Ectodermal cell (in vitro differentiated cells): ENCODE results near the gene LPCAT3.

Experiments used
- H3K27ac ChIP-seq: 2 replicates; pipeline ENCODE4 v1.7.0; 2013; ENCODE audit warnings: mild to moderate bottlenecking, low read depth, low read length; ENCODE audit not compliant: insufficient read depth, poor library complexity, severe bottlenecking
- H3K27me3 ChIP-seq: 2 replicates; pipeline ENCODE4 v1.7.0; 2013; ENCODE audit warnings: mild to moderate bottlenecking, low read length; ENCODE audit not compliant: insufficient read depth, control insufficient read depth, poor library complexity, severe bottlenecking
- H3K36me3 ChIP-seq: one replicate; pipeline ENCODE4 v1.7.0; 2013; ENCODE audit warnings: low read length; ENCODE audit not compliant: control insufficient read depth, insufficient read depth
- H3K4me1 ChIP-seq: one replicate; pipeline ENCODE4 v1.7.0; 2013; ENCODE audit warnings: low read length; ENCODE audit not compliant: control insufficient read depth, insufficient read depth
- H3K4me3 ChIP-seq: 2 replicates; pipeline ENCODE4 v1.7.0; 2013; ENCODE audit warnings: low read depth, low read length, control low read depth; ENCODE audit not compliant: insufficient read depth
- H3K9me3 ChIP-seq: 2 replicates; pipeline ENCODE4 v1.7.0; 2013; ENCODE audit warnings: mild to moderate bottlenecking, low read length, moderate library complexity; ENCODE audit not compliant: control insufficient read depth
- WGBS, 2 experiments: methylation state at CpG; one replicate each; pipeline ENCODE4 v1.1.7; 2013; ENCODE audit warnings: missing lambda C conversion rate in 2 of 2; 5-methylcytosine and 5-hydroxymethylcytosine counted together

Gene LPCAT3

DNA sequence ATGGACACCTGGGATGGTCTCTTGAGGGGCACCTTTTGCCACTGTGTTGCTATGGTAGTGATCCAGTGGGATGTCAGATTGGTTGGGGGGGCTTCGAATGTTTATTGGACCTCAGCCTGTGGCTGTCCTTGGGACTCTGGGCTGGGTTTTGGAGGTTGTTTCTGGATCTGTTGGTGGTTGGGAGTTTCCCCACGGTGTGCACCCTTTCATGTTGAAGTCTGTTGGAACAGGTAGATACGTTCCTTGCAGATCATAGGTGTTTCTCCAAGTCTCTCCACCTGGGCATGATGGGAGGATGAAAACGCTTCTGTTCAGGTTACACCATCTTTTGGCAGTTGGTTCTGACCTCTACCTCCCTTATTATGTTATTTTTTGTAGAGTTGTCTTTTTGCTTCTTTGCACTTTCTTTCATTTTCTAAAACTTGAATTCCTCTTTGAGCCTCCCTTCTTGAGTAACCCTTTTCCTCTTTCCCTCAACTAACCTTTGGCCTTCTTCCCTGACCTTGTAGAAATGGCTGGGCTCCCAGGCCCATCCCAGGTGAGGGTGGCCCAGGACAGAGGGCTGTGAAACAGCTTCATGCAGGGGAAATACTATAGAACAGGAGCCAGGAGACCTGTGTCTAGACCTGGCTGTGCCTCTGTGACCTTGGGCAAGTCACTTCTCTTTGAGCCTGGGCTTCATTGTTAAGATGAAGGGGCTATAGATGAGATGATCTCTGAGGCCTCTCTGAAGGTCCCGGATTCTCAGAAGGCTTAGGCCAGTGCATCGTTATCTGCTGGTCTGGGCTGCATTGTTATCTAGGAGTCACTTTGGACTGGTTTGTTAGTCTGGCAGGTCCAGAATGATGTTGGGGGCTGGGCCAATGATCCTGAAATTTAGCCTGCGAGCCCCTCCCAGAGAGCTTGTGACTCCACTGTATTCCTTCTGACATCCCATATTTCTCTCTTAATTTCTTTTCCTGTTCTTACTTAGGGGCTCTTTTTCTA is 88.5 kb downstream of the LPCAT3 start:
- Histone ChIP-seq H3K9me3 (no peaks in the 10 kb centered on the region), H3K4me3 (peak overlapping the region; percentile 84), H3K27ac (no peak overlapping the region), H3K27me3 (no peaks in the 10 kb centered on the region), H3K4me1 (peaks cover 28% of the 10 kb centered on the region), H3K36me3 (peaks cover 15% of the 10 kb centered on the region)
- 80 to 84% methylated on average over 7 of the region's 7 CpGs for WGBS, 2 experiments

DNA sequence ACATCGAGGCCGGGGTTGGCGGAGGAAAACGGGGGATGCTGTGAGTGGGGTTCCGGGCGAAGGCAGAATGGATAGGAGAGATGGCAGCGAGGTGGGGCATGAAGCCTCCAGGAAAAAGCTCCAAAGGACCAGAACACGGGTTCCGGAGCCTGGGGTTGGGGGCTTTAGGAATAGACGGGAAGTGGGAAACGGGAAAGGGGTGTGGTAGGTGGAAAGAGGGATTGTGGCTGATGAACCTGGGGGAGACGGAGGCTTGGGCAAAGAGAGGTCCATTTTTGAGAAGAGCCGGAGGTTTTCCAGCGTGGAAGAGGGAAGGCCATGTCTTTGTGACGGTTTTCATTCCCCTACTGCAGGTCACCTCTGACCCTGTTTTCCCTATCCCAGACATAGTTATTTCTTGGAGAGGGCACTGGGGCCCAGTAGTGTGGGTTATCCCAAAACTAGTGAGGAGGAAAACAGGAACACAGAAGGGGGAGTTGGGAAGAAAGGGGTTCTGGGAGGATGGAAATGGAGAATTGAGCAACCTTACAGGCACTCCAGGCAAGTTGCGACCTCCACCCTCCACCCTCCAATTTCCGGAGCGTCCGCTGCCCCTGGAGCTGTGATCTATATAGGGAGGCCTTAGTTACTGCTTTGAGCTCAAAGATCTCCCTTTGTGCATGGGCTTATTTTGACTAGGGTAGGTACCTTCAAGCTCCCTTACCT is 89.4 kb downstream of the LPCAT3 start:
- Histone ChIP-seq H3K4me3 (peak overlapping the region; percentile 84), H3K9me3 (no peaks in the 10 kb centered on the region), H3K36me3 (peaks cover 7% of the 10 kb centered on the region), H3K27me3 (no peaks in the 10 kb centered on the region), H3K4me1 (peaks cover 36% of the 10 kb centered on the region), H3K27ac (peak overlapping the region; percentile 12)
- 3 to 4% methylated on average over 19 of the region's 19 CpGs for WGBS, 2 experiments

DNA sequence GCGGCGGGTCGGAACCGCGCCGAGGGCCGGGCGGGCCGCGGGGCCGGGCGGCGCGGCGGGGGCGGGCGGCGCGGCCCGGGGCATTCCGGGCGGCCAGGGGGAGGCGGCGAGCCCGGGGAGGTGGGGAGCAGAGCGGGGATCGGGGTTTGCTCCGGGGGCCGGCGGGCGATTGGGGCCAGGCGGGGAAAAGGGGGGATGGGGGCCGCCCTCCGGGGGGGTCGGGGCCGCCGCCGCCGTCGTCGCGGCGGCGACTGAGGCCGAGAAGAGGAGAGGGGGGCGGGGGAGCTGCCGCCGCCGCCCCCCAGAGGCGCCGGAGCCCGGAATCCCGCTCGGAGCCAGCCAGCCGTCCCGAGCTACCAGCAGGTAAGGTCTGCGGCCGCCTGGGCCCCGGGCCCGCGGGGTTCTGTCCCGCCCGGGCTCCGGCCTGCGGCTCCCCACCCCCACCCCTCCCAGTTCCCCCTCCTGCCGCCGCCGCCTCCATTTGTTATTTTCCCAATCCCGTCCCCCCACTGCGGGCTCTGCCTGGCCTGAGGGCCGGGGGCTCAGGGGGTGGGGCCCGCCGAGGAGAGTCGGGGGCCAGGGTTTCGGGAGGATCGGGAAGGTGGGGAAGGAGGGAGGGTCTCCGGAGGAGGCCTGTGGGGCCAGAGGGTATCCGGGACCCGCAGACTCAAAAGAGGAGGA is 90.1 kb downstream of the LPCAT3 start:
- H3K27ac ChIP-seq: peak overlapping the region; percentile 12
- H3K4me1 ChIP-seq: peaks cover 36% of the 10 kb centered on the region
- H3K36me3 ChIP-seq: peaks cover under 1% of the 10 kb centered on the region
- 0% methylated on average over 76 of the region's 79 CpGs for WGBS, 2 experiments
- peak overlapping the region; percentile 84 for H3K4me3 ChIP-seq
- H3K9me3 ChIP-seq: no peaks in the 10 kb centered on the region
- no peaks in the 10 kb centered on the region for H3K27me3 ChIP-seq

DNA sequence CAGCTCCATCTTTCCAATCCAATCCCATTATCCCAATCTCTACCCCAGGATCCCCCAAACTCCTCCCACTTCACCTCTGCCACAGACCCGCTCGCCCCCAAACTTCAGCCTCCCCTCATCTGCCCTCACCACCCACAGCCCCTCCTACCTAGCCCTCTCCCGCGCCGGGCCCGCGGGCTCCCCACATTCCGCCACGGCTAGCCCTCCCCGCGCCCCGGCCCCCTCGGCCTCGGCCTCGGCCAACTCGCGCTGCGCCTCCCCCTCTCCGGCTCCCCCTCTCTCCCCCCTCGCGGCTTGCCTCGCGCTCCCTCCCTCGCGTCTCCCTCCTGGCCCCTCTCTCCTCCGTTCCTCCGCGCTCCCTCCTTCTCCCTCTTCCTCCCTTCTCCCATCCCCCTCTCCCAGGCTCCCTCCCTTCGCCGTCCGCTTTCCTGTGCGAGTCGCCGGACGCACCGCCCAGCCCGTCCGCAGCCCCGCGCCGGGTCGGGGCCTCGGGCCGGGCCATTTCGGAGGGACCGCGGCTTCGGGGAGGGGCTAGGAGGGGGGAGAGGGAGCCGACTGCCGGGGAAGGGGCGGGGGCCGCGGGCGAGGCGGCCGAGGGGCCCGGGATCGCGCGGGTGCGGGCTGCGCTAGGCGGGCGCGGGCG is 90.8 kb downstream of the LPCAT3 start, which contains the start of gene ATN1:
TSS of gene ATN1 (plus strand) at position 581 of the 643 bp plus-strand sequence. CDS start 6,043 bp downstream, outside the sequence.
- 0% methylated on average over 66 of the region's 66 CpGs for WGBS, 2 experiments
- H3K9me3 ChIP-seq: no peaks in the 10 kb centered on the region

More for the DNA sequence above, 90.8 kb downstream of the LPCAT3 start, which contains the start of gene ATN1:
- H3K27ac ChIP-seq: peak within 1 kb of the TSS; percentile 75
- peaks cover 36% of the 10 kb centered on the region for H3K4me1 ChIP-seq
- peaks cover 2% of the 10 kb centered on the region for H3K36me3 ChIP-seq
- H3K4me3 ChIP-seq: peak within 1 kb of the TSS; percentile 84
- H3K27me3 ChIP-seq: no peaks in the 10 kb centered on the region
